HCT116 (cell line): ENCODE data around the gene DMPK.

ENCODE experiments used
- CBX3 ChIP-seq: IDR thresholded peaks from 2 replicates; pipeline ENCODE4 v1.6.1; 2012; ENCODE audit warnings: low read depth
- EGR1 ChIP-seq: IDR thresholded peaks from 2 replicates; pipeline ENCODE4 v1.6.1; 2012; ENCODE audit warnings: low read depth
- EZH2 ChIP-seq: fragments of 200-600 bp; sonication (generic); IDR thresholded peaks from 2 replicates; pipeline ENCODE4 v1.6.1; 2017; ENCODE audit warnings: antibody characterized with exemption, mixed run types
- EZH2phosphoT487 ChIP-seq: fragments of 200-600 bp; IDR thresholded peaks from 2 replicates; pipeline ENCODE4 v1.6.1; 2018; ENCODE audit warnings: antibody characterized with exemption, borderline replicate concordance
- MAX ChIP-seq: IDR thresholded peaks from 2 replicates; pipeline ENCODE4 v1.6.1; 2012
- POLR2A ChIP-seq: IDR thresholded peaks from 2 replicates; pipeline ENCODE4 v1.7.0; 2011; ENCODE audit warnings: borderline replicate concordance; ENCODE audit not compliant: insufficient read depth, insufficient read length; ENCODE audit errors: extremely low read depth
- POLR2AphosphoS5 ChIP-seq: IDR thresholded peaks from 2 replicates; pipeline ENCODE4 v1.6.1; 2011; ENCODE audit warnings: mild to moderate bottlenecking, low read depth, low read length, moderate library complexity
- ZNF274 ChIP-seq: fragments of 200-500 bp; sonication (Bioruptor generic); IDR thresholded peaks from 2 replicates; pipeline ENCODE4 v1.6.1; 2014; ENCODE audit warnings: mild to moderate bottlenecking, low read depth, low read length, inconsistent platforms
- TF ChIP-seq, protein P1 (sequence below): IDR thresholded peaks from 2 replicates; pipeline ENCODE4 v1.6.1; 2012
- TF ChIP-seq, protein P2 (sequence below), 3 experiments: fragments of 200-600 bp in 1 of 3; sonication (generic) in 1 of 3; IDR thresholded peaks in 2 of 3; conservative IDR thresholded peaks in 1 of 3; 2 replicates each; pipeline ENCODE4 v1.5.1; 2012 to 2017; ENCODE audit warnings: low read depth in 2 of 3, low read length in 2 of 3, antibody characterized with exemption in 1 of 3, borderline replicate concordance in 1 of 3, control low read depth in 1 of 3, mild to moderate bottlenecking in 1 of 3, mixed read lengths in 1 of 3, mixed run types in 1 of 3, moderate library complexity in 1 of 3; ENCODE audit not compliant: insufficient read depth in 1 of 3

DNA sequence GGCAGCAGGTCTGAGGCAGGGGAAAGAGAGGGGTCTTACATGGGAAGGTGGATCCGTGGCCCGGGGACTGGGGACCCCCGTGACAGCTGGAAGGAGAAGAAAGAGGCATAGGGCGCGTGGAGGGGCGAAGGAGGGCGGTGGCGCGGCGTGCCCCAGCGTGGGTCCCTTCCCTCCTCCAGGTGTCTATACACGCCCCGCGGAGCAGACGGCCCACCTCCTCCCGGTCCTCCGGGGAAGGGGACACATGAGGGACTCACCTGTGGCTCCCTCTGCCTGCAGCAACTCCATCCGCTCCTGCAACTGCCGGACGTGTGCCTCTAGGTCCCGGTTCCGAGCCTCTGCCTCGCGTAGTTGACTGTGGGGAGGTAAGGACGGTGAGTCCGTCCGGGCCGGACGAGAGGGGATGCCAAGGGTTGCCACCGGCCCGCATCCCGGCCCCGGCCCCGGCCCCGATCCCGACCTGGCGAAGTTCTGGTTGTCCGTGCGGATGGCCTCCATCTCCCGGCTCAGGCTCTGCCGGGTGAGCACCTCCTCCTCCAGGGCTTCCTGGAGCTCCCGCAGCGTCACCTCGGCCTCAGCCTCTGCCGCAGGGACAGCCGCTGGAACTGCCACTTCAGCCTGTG is 10.9 kb downstream of the DMPK start:
- TF ChIP-seq, protein P1, sequence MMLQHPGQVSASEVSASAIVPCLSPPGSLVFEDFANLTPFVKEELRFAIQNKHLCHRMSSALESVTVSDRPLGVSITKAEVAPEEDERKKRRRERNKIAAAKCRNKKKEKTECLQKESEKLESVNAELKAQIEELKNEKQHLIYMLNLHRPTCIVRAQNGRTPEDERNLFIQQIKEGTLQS: no peak
- TF ChIP-seq, protein P2, sequence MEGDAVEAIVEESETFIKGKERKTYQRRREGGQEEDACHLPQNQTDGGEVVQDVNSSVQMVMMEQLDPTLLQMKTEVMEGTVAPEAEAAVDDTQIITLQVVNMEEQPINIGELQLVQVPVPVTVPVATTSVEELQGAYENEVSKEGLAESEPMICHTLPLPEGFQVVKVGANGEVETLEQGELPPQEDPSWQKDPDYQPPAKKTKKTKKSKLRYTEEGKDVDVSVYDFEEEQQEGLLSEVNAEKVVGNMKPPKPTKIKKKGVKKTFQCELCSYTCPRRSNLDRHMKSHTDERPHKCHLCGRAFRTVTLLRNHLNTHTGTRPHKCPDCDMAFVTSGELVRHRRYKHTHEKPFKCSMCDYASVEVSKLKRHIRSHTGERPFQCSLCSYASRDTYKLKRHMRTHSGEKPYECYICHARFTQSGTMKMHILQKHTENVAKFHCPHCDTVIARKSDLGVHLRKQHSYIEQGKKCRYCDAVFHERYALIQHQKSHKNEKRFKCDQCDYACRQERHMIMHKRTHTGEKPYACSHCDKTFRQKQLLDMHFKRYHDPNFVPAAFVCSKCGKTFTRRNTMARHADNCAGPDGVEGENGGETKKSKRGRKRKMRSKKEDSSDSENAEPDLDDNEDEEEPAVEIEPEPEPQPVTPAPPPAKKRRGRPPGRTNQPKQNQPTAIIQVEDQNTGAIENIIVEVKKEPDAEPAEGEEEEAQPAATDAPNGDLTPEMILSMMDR (IDR thresholded peaks at IDR 0.05 in 2 of 3, conservative IDR thresholded peaks at IDR 0.05 in 1 of 3; ENCODE audit: borderline replicate concordance in 1 of 3, insufficient read depth in 1 of 3, low read depth in 2 of 3, low read length in 2 of 3): no peak
- TF ChIP-seq EGR1: no peak
- TF ChIP-seq EZH2phosphoT487: no peak
- no peak for TF ChIP-seq POLR2AphosphoS5
- TF ChIP-seq EZH2: no peak
- TF ChIP-seq POLR2A: no peak
- no peak for TF ChIP-seq MAX
- no peak for TF ChIP-seq CBX3
- no peak for TF ChIP-seq ZNF274
